GM10266 (cell line): ENCODE data around the gene MDN1.

ENCODE experiments used
- DNase-seq: peaks from one replicate; pipeline ENCODE4 v3.0.0; 2012; ENCODE audit errors: extremely low spot score
- TF ChIP-seq, protein P1 (sequence below): IDR thresholded peaks from 2 replicates; pipeline ENCODE4 v1.5.1; 2012; ENCODE audit warnings: mild to moderate bottlenecking, low read depth; ENCODE audit not compliant: control insufficient read depth, insufficient read depth; ENCODE audit errors: missing control alignments

Gene MDN1

DNA sequence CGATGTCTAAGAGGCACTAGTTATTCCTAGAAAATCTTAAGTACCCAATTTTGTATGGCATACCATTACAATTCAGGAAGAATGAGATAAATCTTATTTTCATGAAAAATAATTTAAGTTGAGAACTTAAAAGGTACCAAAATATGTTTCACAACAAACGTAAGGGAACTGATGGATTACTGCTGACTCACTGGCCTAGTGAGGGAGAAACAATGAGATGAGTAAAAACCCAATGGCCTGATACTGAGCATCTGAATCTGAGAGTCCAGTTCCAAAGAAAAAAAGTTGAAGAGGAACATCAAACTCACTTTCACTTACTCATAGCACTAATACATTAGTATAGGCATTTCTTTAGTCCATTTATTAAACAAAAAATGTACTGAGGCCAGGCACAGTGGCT, 56.0 kb downstream of the MDN1 start:
- DNase-seq: no peak

DNA sequence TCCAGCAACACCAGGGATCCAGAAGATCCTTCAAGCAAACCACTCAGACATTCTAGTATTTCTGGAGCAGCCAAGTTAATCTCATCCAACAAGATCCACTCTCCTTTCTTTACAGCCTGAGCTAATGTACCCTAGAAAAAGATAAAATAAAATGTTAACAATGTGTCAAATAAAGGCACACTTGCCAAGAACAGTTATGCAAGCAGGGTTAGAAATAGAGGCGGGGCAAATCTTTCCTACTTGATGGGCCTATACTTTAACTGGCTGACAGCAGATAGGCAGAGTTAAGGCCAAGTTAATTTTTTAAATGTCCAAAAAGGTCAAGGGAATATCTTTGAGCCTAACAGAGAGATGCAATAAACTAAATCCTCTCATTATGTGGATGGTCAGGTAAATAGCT, 60.8 kb downstream of the MDN1 start:
- TF ChIP-seq, protein P1, sequence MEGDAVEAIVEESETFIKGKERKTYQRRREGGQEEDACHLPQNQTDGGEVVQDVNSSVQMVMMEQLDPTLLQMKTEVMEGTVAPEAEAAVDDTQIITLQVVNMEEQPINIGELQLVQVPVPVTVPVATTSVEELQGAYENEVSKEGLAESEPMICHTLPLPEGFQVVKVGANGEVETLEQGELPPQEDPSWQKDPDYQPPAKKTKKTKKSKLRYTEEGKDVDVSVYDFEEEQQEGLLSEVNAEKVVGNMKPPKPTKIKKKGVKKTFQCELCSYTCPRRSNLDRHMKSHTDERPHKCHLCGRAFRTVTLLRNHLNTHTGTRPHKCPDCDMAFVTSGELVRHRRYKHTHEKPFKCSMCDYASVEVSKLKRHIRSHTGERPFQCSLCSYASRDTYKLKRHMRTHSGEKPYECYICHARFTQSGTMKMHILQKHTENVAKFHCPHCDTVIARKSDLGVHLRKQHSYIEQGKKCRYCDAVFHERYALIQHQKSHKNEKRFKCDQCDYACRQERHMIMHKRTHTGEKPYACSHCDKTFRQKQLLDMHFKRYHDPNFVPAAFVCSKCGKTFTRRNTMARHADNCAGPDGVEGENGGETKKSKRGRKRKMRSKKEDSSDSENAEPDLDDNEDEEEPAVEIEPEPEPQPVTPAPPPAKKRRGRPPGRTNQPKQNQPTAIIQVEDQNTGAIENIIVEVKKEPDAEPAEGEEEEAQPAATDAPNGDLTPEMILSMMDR: no peak
- no peak for DNase-seq

More for the DNA sequence above, 56.0 kb downstream of the MDN1 start:
- TF ChIP-seq, protein P1: no peak

- TF ChIP-seq, protein P1: no peak
- no peak for DNase-seq
These were observed 69.3 kb downstream of the MDN1 start for GRCh38 chr6:89750338-89750737.

DNA sequence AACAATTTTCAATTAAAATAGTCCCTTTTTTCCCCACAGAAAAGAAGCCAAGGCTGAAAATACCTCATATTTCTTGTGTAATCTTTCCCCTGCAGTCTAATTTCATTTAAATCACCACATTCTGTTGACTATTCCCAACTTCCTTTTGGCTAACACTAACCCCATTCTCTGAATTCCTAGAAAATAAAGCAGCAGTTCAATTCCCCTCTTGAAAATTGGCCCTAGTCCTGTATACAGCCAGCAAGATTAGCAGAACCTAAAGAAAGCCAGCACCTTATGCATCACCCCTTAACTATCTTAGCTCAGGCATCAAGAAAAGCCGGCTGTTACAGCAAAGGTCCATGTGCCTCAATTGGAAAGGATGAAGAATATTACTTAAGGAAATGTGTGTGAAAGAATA, 69.7 kb downstream of the MDN1 start:
- TF ChIP-seq, protein P1: no peak
- DNase-seq: no peak

GRCh38 chr6:89745716-89746115, 73.9 kb downstream of the MDN1 start:
- TF ChIP-seq, protein P1: no peak
- no peak for DNase-seq

DNA sequence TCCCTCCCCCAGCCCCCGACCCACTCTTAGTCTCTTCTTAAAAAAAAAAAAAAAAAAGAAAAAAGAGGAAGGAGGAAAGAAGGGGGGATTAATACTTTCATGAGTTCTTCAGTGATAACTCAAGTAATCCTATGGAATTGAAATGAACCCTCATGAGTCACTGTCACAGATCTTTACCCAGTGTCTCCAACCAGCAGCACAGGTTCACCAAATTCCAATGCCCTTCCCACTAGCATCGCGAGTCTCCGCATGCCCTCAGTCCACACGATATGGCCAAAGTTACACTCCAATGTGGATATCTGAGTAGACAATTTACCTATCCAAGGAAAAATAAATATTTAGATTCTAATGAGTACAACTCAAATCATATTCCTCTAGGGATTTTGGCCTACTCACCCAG, 74.5 kb downstream of the MDN1 start:
- DNase-seq: no peak
- TF ChIP-seq, protein P1: no peak

GRCh38 chr6:89736893-89737292, 82.7 kb downstream of the MDN1 start:
- no peak for DNase-seq
- TF ChIP-seq, protein P1: no peak
